ENCODE measurements around the gene RASSF4.

Gene RASSF4

DNA sequence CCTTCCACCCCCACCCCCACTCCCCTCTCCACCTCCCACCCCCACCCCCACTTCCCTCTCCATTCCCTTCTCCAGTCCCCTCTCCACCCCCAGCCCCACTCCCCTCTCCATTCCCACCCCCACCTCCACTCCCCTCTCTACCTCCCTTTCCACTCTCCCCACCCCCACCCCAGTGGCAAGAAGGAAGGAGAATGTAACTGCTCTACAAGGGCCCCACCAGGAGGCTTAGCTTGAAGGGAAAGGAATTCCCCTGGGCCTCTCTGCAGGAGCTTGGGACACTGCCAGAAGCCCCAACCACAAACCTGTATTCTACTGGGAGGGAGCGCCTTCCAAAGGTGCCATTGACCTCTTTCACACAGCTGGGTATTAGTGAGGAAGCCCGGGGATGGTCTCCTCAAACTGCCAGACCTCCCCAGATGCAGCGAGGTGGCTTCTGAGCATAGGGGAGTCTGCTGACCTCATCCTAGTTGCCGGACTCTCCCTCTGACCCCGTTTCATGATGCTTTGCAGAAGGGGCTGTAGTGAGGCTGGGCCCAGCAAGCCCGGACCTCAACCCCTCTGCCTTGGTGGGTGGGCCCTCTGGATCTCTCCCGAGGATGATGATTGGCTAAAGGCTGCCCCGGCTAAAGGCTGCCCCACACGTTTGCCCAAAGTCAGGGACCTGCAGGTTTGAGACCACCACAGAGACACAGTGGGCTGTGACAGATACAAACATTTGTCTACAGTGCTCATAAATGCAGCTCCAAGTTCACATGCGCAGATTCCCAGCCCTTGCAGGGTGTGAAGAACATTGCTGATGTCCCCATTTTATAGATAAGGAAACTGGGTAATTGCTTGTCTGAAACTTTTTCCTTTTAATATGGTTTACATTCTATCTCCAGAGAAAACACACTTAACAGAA is 16.1 kb downstream of the RASSF4 start:
- no peak for DNase-seq (ENCODE audit: low read depth in 2 of 2)

- DNase-seq (ENCODE audit: low read depth in 2 of 2): no peak
Observed at GRCh38 chr10:44976352-44977198, 17.0 kb downstream of the RASSF4 start.

DNA sequence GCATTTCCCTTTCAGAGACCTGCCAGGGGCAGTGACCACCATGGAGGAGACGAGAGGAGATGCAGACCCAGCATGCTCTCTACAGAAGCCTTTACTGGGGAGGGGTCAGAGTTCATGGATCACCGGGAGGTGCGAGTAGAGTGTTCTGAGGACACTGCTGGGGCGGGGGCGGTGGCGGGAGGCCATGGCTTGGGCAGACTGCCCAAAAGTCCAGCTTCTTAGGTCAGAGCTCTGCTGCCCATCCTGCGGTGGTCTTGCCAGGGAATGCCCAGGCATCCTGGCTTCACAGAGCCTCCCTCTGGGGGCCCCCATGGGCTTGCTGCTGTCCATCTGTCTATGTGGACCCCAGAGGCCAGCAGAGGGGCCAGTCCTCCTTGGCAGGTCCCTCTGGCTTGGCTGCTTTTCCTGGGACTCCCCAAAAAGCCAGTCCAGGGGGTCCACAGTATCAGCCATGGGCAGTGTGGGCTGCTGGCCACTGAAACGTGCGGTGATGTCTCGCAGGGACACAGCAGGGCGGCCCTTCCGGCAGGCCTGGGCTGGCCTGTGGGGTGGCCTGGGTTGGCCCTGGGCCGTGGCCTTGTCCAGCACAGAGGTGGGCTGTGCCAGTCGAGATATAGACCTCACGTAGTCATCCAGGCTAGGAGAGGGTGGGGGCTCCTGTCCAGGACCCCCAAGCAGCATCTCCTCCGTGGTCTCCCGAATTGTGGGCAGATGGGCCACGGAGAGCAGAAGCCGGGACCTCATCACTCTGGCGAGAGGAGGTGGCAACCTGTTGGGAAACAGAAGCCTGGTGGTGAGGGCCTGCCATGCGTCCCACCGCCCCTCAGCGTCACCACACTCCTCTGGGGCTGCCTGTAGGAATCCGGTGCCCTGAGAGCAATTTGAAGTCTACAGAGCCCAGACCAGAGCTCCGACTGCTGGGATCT is 17.9 kb downstream of the RASSF4 start:
- DNase-seq (ENCODE audit: low read depth in 2 of 2): no peak

DNA sequence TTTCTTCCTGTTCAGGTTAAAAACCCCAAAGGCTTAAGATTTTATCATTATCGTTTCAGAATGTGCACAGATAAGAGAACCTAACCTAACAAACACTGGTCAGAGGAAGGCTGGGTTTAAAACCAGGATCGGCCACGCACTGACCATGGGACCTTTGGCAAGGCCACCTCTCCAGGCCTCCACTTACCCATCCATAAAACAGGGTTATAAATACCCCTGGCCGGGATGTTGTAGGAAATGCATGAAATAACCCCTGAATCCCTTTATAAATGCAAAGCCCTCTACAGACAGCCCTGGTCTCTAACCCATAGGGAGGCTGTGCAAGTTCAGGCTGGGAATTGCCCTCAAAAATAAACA is 18.6 kb downstream of the RASSF4 start:
- no peak for DNase-seq (ENCODE audit: low read depth in 2 of 2)

- no peak for DNase-seq (ENCODE audit: low read depth in 2 of 2)
Observed at GRCh38 chr10:44978570-44979280, 19.1 kb downstream of the RASSF4 start, which contains the start of gene DEPP1. TSS of gene DEPP1 (minus strand) at chr10:44978809. CDS start at chr10:44978030, 779 bp downstream.

GRCh38 chr10:44979281-44980191 is 19.9 kb downstream of the RASSF4 start:
- no peak for DNase-seq (ENCODE audit: low read depth in 2 of 2)

- DNase-seq (ENCODE audit: low read depth in 2 of 2): no peak
Observed at GRCh38 chr10:44980309-44981171, 20.9 kb downstream of the RASSF4 start.

DNA sequence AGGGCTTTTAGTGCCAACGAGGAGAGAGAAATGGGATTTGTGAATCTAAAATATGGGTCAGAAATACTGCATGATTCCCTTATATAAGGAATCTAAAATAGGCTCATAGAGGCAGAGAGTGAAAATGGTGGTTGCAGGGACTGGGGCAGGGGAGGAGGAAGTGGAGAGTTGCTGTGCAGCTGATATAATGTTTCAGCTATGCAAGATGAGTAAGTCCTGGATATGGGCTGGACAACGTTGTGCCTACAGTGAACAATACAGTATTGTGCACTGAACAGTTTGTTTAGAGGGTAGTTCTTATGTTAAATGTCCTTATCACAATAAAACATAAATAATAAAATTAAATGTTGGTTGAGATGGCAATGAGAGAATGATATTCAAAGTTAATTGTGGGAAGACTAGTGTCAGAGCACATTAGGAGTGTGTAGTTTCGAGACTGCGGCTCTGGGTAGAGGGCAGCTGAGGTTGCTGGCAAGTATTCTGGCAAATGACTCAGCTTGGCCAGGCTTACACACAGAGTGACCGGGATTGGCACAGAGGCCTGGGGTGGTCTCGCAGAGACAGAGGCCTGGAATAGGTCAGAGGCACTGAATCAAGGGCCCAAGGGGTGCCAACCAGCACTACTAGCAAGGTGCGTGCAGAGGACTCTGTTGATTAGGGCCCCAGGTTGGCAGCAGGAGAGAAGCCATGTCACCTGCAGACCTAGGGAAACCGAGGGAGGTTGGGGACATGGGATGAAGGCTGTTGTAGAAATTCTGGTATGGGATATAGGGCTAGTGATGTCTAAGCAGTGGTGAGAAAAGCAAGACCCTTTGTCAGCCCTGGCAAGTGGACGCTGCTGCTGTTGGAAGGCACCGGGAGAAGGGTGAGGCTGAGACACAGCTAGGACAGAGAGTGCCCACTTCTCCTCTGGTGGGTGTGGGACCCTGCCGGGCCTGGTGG is 21.8 kb downstream of the RASSF4 start:
- DNase-seq (ENCODE audit: low read depth in 2 of 2): no peak

DNA sequence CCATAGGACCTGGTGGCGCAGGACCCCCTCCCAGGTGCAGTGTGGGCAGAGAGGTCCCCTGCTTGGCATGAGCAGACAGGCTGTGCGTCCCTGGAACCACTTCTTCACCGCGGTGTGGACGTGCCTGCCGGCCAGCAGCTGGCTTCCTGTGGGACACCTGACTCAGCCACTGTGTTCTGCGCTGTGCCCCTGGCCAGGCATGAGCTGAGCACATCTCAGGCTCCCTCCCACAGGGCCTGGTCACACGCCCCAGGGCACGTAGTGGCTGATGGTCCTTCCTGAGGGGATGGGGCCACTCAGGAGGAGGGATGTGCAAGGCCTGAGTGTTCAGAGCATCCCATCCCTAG is 22.5 kb downstream of the RASSF4 start:
- no peak for DNase-seq (ENCODE audit: low read depth in 2 of 2)

DNA sequence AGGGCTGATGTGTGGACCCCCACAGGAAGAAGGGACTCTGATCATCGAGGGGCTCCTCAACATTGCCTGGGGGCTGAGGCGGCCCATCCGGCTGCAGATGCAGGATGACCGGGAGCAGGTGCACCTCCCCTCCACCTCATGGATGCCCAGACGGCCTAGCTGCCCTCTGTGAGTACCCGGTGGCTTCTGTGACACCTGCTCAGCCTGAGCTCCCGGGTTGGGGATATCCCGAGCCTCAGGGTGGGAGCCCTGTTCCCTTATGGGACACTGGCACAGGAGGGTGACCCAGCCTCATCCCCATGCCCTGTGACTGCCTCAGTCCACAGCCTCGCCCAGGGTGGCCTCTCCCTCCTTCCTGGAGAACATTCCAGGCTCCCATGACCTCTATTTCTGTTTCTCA is 22.9 kb downstream of the RASSF4 start:
- no peak for DNase-seq (ENCODE audit: low read depth in 2 of 2)

- no peak for DNase-seq (ENCODE audit: low read depth in 2 of 2)
Observed at GRCh38 chr10:44983066-44983894, 23.7 kb downstream of the RASSF4 start.

GRCh38 chr10:44983895-44984278 is 24.3 kb downstream of the RASSF4 start:
- DNase-seq (ENCODE audit: low read depth in 2 of 2): no peak

DNA sequence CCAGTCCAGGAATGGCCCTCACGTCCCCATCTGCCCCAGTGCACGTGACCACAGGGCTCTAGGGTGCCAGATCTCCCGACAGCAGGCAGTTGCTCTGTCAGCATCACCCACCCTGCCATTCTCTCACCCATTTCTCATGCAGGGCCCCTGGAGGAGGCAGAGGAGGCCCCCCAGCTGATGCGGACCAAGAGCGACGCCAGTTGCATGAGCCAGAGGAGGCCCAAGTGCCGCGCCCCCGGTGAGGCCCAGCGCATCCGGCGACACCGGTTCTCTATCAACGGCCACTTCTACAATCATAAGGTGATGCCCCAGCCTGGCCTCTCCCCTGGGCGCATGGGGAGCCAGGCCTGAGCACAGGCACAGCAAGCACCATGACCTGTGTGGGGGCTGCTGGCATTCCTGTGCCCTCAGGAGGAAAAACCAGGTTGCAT is 25.1 kb downstream of the RASSF4 start:
- DNase-seq (ENCODE audit: low read depth in 2 of 2): no peak

DNA sequence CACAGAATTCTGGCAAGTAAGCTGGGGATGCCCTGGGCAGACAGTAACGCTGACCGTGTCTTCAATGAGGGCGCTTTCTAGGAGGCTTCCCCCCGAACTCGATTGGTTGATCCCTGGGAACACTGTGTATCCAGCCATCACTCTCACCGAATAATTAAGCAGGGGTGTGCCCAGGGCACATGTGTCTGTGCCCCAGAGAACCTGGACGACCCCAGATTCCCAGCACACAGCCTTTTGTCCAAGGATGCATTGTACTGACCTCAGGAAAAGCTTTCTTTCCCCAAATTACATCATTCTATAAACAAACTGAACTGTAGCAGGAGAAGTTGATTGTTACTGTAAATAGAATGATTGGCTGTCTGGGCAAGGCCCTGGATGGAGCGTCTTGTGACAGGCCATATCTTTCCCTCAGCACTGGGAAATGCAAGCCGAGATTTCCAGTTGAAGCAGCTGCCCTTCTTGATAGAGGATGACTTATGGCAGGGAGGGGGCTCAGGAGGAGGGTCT is 25.6 kb downstream of the RASSF4 start:
- no peak for DNase-seq (ENCODE audit: low read depth in 2 of 2)

DNA sequence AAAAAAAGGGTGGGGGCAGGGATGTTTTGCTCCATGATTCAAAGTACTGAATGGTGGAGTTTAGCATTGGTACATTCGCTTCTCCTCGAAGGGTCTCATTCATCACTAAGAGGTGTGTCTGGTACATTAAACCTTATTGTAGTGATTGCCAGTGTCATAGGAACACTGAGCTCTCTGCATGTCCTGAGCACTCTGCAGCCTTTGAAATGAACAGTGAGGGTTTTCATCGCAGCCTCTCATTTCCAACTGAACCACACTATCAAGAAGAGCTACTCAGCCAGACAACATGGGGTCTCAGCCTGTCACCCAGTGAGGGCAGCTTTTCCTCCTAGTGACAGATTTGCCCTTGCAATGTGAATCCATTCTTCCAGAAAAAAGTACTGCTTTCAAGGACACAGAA is 26.6 kb downstream of the RASSF4 start:
- no peak for DNase-seq (ENCODE audit: low read depth in 2 of 2)

GRCh38 chr10:44986670-44987069 is 27.1 kb downstream of the RASSF4 start:
- no peak for DNase-seq (ENCODE audit: low read depth in 2 of 2)

All from stimulated activated CD8-positive, alpha-beta memory T cell treated with anti-CD3 and anti-CD28 coated beads, Interleukin-7, amount 100 ng/mL, for 1 hour (primary cell).